ENCODE measurements around the gene FLT3. TPM values are rescaled to one million over a fixed set of nuclear protein-coding genes. Genes with fewer than 3 reads are reported as not detected.
"Not testable (repeated sequence)": the region's sequence is repeated elsewhere in the genome, so short reads cannot be mapped to it uniquely, and the experiment has no call there.

Gene FLT3
- total RNA-seq (under 1 TPM in 7 of 9 donors, not detected in 2; 0.09 to 0.48 (median 0.23) TPM), polyA plus RNA-seq (under 1 TPM; 0.11 to 0.18 TPM)
- long read RNA-seq, donor 1, result 0 reads
- long read RNA-seq, donor 2, result 0 reads
- long read RNA-seq, donor 3, result 0 reads

GRCh38 chr13:28100150-28101121 is at the start of gene FLT3:
TSS of gene FLT3 (minus strand) at chr13:28100576. CDS start at chr13:28100510, 66 bp downstream.
- ATAC-seq (peak in 3 of 4 donors; percentile 18 to 61 (median 22)), DNase-seq (peak in 4 of 5 donors; percentile 21 to 67 (median 26))
- Histone ChIP-seq H3K27me3 (peaks cover 29 to 93% (median 60%) of the 10 kb centered on the region in 9 donors), H3K4me1 (peaks cover 0 to 27% (median 8%) of the 10 kb centered on the region in 12 donors), H3K9me3 (no peaks in the 10 kb centered on the region), H3K27ac (no peak within 1 kb of the TSS), H3K36me3 (no peaks in the 10 kb centered on the region), H3K4me3 (peak within 1 kb of the TSS; percentile 11 to 63 (median 42))
- intact Hi-C loops (cut with DNase I), result no loop called here
- 1 to 2% (median 2%) methylated on average over 55 to 106 of the region's 106 CpGs for WGBS, 4 donors
- TF ChIP-seq CTCF (IDR thresholded peaks at IDR 0.05) (no peak), POLR2A (IDR thresholded peaks at IDR 0.05) (no peak)

- no peak for DNase-seq
- H3K27ac ChIP-seq, result no peak overlapping the region
- 82 to 92% (median 87%) methylated on average over 1 of the region's 1 CpG for WGBS, 4 donors
- no peaks in the 10 kb centered on the region for H3K9me3 ChIP-seq
- H3K36me3 ChIP-seq, result peaks cover 0 to 6% (median 0%) of the 10 kb centered on the region in 9 donors
- intact Hi-C loops (cut with DNase I), result loop anchor here in 1 of 10 donors (10.0 kb wide), 1 partner anchor 107 kb away; no protein-coding TSS in a partner anchor
- no peak overlapping the region for H3K4me3 ChIP-seq
- H3K27me3 ChIP-seq, result no peaks in the 10 kb centered on the region
- no peak for ATAC-seq
- TF ChIP-seq POLR2A (IDR thresholded peaks at IDR 0.05) (no peak), CTCF (IDR thresholded peaks at IDR 0.05) (no peak)
- peaks cover 0 to 31% (median 8%) of the 10 kb centered on the region in 12 donors for H3K4me1 ChIP-seq
Measured at GRCh38 chr13:28147495-28147894, 47.1 kb upstream of the FLT3 start.

GRCh38 chr13:28145049-28145448 is 44.7 kb upstream of the FLT3 start:
- H3K4me3 ChIP-seq, result no peak overlapping the region
- no peak for DNase-seq
- H3K36me3 ChIP-seq, result peaks cover 0 to 6% (median 0%) of the 10 kb centered on the region in 9 donors
- peaks cover 0 to 56% (median 17%) of the 10 kb centered on the region in 12 donors for H3K4me1 ChIP-seq
- no peak for ATAC-seq
- 94 to 96% (median 96%) methylated on average over 6 of the region's 6 CpGs for WGBS, 4 donors
- intact Hi-C loops (cut with DNase I), result loop anchor here in 1 of 10 donors (10.0 kb wide), 1 partner anchor 110 kb away; no protein-coding TSS in a partner anchor
- no peaks in the 10 kb centered on the region for H3K9me3 ChIP-seq
- no peaks in the 10 kb centered on the region for H3K27me3 ChIP-seq
- TF ChIP-seq CTCF (IDR thresholded peaks at IDR 0.05) (no peak), POLR2A (IDR thresholded peaks at IDR 0.05) (no peak)
- H3K27ac ChIP-seq, result no peak overlapping the region

GRCh38 chr13:28141542-28141941 is 41.2 kb upstream of the FLT3 start:
- H3K4me1 ChIP-seq, result peaks cover 0 to 55% (median 27%) of the 10 kb centered on the region in 12 donors
- H3K27ac ChIP-seq, H3K4me3 ChIP-seq, H3K36me3 ChIP-seq, H3K27me3 ChIP-seq, DNase-seq, H3K9me3 ChIP-seq, ATAC-seq: not testable (repeated sequence)
- WGBS, 4 donors, result 82 to 90% (median 84%) methylated on average over 10 of the region's 10 CpGs
- intact Hi-C loops (cut with DNase I), result loop anchor here in 1 of 10 donors (10.0 kb wide), 1 partner anchor 113 kb away; no protein-coding TSS in a partner anchor

All from heart left ventricle (tissue), 16 donors.